GM18861 (cell line): Measurements from ENCODE around the gene HUS1.
A peak's percentile ranks its signal among the peaks of the same experiment; 100 is the strongest.
"Not testable (repeated sequence)": the region's sequence is repeated elsewhere in the genome, so short reads cannot be mapped to it uniquely, and the experiment has no call there.

Experiments used
- ATAC-seq: cut with Tn5 transposase; IDR thresholded peaks from one replicate; pipeline ENCODE4 v1.9.1; 2021; ENCODE audit not compliant: unreplicated experiment

HUS1 gene

GRCh38 chr7:47945261-47946015 is 34.0 kb downstream of the HUS1 start:
- no peak for ATAC-seq

GRCh38 chr7:47944536-47945260 is 34.7 kb downstream of the HUS1 start:
- no peak for ATAC-seq

- no peak for ATAC-seq
These were observed 35.5 kb downstream of the HUS1 start for GRCh38 chr7:47943676-47944474.

- ATAC-seq, result not testable (repeated sequence)
These were observed 36.8 kb downstream of the HUS1 start for GRCh38 chr7:47942651-47943050.

- ATAC-seq, result no peak
These were observed 37.3 kb downstream of the HUS1 start for GRCh38 chr7:47942132-47942531.

- ATAC-seq, result no peak
These were observed 38.1 kb downstream of the HUS1 start for GRCh38 chr7:47941136-47941844.

- ATAC-seq, result no peak
These were observed 39.1 kb downstream of the HUS1 start for GRCh38 chr7:47940088-47941013.

- ATAC-seq, result no peak
These were observed 39.9 kb downstream of the HUS1 start for GRCh38 chr7:47939425-47940036.

GRCh38 chr7:47938574-47939165 is 40.7 kb downstream of the HUS1 start:
- ATAC-seq, result no peak

GRCh38 chr7:47937711-47938573 is 41.5 kb downstream of the HUS1 start:
- peak; percentile 59 for ATAC-seq

GRCh38 chr7:47937065-47937687 is 42.2 kb downstream of the HUS1 start:
- peak; percentile 94 for ATAC-seq

GRCh38 chr7:47936323-47936722 is 43.1 kb downstream of the HUS1 start:
- ATAC-seq, result no peak

- ATAC-seq, result no peak
These were observed 44.1 kb downstream of the HUS1 start for GRCh38 chr7:47935336-47935735.

GRCh38 chr7:47934831-47935230 is 44.6 kb downstream of the HUS1 start:
- ATAC-seq, result no peak

GRCh38 chr7:47933215-47933614 is 46.2 kb downstream of the HUS1 start:
- ATAC-seq, result no peak

- ATAC-seq, result no peak
These were observed 46.9 kb downstream of the HUS1 start for GRCh38 chr7:47932466-47933037.

- no peak for ATAC-seq
These were observed 47.4 kb downstream of the HUS1 start for GRCh38 chr7:47932016-47932415.
